Breast epithelium (tissue), 4 donors: ENCODE data around the gene SH2D3C. TPM values are rescaled to one million over a fixed set of nuclear protein-coding genes. Genes with fewer than 3 reads are reported as not detected.
A peak's percentile ranks its signal among the peaks of the same experiment; 100 is the strongest.

Source experiments
- DNase-seq, 2 donors: peaks; one replicate each; pipeline ENCODE4 v3.0.0-alpha.2; 2019; ENCODE audit warnings: low spot score in 2 of 2
- H3K27ac ChIP-seq, 2 donors: fragments of 200-600 bp; sonication (generic) in 1 of 2; one replicate each; pipeline ENCODE4 v1.5.1; 2016 to 2019; ENCODE audit warnings: mild to moderate bottlenecking in 1 of 2
- H3K27me3 ChIP-seq, 2 donors: fragments of 200-600 bp; sonication (generic) in 1 of 2; one replicate each; pipeline versions ENCODE4 v1.5.1 to v1.6.0; 2017 to 2019; ENCODE audit warnings: control low read depth in 1 of 2, mild to moderate bottlenecking in 1 of 2
- H3K36me3 ChIP-seq: fragments of 200-600 bp; one replicate; pipeline ENCODE4 v1.5.1; 2019
- H3K4me1 ChIP-seq, 2 donors: fragments of 200-600 bp; sonication (generic); one replicate each; pipeline ENCODE4 v1.5.1; 2016 to 2019; ENCODE audit warnings: control low read depth in 1 of 2
- H3K4me3 ChIP-seq, 3 donors: fragments of 200-600 bp; sonication (generic); 1 replicate in 2 of 3; 2 replicates in 1 of 3; pipeline ENCODE4 v1.5.1; 2016 to 2019; ENCODE audit warnings: mild to moderate bottlenecking in 3 of 3, moderate library complexity in 2 of 3
- H3K9me3 ChIP-seq, 2 donors: fragments of 200-600 bp; sonication (generic) in 1 of 2; one replicate each; pipeline ENCODE4 v1.5.1; 2016 to 2019; ENCODE audit warnings: control low read depth in 1 of 2
- CTCF ChIP-seq, 3 donors: fragments of 450-650 bp; IDR thresholded peaks; one replicate each; pipeline ENCODE4 v1.5.1; 2016 to 2017; ENCODE audit warnings: antibody characterized with exemption in 3 of 3, mild to moderate bottlenecking in 3 of 3, moderate library complexity in 3 of 3
- POLR2A ChIP-seq: fragments of 450-650 bp; IDR thresholded peaks from one replicate; pipeline ENCODE4 v1.6.1; 2016; ENCODE audit warnings: antibody characterized with exemption, mild to moderate bottlenecking, moderate library complexity
- POLR2AphosphoS5 ChIP-seq, 3 donors: sonication (generic); formaldehyde crosslinking; IDR thresholded peaks; one replicate each; pipeline ENCODE4 v1.6.1; 2017; ENCODE audit warnings: antibody characterized with exemption in 3 of 3
- intact Hi-C: fragments of 100-400 bp; cut with DNase I; formaldehyde crosslinking; loops from one replicate; pipeline ENCODE4 v1.15.1; 2023; ENCODE audit warnings: low total_unique reads
- total RNA-seq, 3 donors: library from RNA; depleted of rRNA; stranded (reverse); fragments of >200 nt; gene quantifications; one replicate each; pipeline ENCODE4 v1.1.0, GENCODE V29; 2016

Gene SH2D3C
- total RNA-seq, 3 donors from 2014 or later = 6.0 to 15.4 (median 6.9) TPM

GRCh38 chr9:127780126-127780885 is 1.8 kb upstream of the SH2D3C start:
- H3K36me3 ChIP-seq = no peaks in the 10 kb centered on the region
- DNase-seq = no peak
- peaks cover 0 to 2% of the 10 kb centered on the region in 2 donors for H3K4me1 ChIP-seq
- H3K9me3 ChIP-seq = no peaks in the 10 kb centered on the region
- H3K4me3 ChIP-seq = no peak overlapping the region
- TF ChIP-seq POLR2AphosphoS5 (IDR thresholded peaks at IDR 0.05) (no peak), CTCF (IDR thresholded peaks at IDR 0.05) (no peak), POLR2A (no peak)
- no peaks in the 10 kb centered on the region for H3K27me3 ChIP-seq
- H3K27ac ChIP-seq = peak overlapping the region in 1 of 2 donors; percentile 38
- intact Hi-C loops = loop anchor here (10.0 kb wide), 2 partner anchors 46 to 94 kb away; partner anchors contain the start of genes AK1 and TOR2A

GRCh38 chr9:127779136-127779981 is 893 bp upstream of the SH2D3C start:
- H3K4me1 ChIP-seq = no peaks in the 10 kb centered on the region
- no peaks in the 10 kb centered on the region for H3K36me3 ChIP-seq
- intact Hi-C loops = loop anchor here (5.0 kb wide), 1 partner anchor 1192 kb away; no protein-coding TSS in a partner anchor
- TF ChIP-seq POLR2A = no peak
- TF ChIP-seq POLR2AphosphoS5 (IDR thresholded peaks at IDR 0.05) = no peak
- no peak for TF ChIP-seq CTCF (IDR thresholded peaks at IDR 0.05)
- no peak overlapping the region for H3K4me3 ChIP-seq
- peak overlapping the region in 1 of 2 donors; percentile 82 for H3K27ac ChIP-seq
- DNase-seq = no peak
- no peaks in the 10 kb centered on the region for H3K9me3 ChIP-seq
- H3K27me3 ChIP-seq = no peaks in the 10 kb centered on the region

- TF ChIP-seq POLR2A = no peak
- no peak for TF ChIP-seq CTCF (IDR thresholded peaks at IDR 0.05)
- no peak for TF ChIP-seq POLR2AphosphoS5 (IDR thresholded peaks at IDR 0.05)
- no peaks in the 10 kb centered on the region for H3K9me3 ChIP-seq
- H3K4me3 ChIP-seq = peak overlapping the region in 2 of 3 donors; percentile 30 to 41
- H3K4me1 ChIP-seq = no peaks in the 10 kb centered on the region
- intact Hi-C loops = loop anchor here (5.0 kb wide), 1 partner anchor 1190 kb away; no protein-coding TSS in a partner anchor
- H3K27me3 ChIP-seq = no peaks in the 10 kb centered on the region
- peak overlapping the region in 1 of 2 donors; percentile 49 for H3K27ac ChIP-seq
- no peaks in the 10 kb centered on the region for H3K36me3 ChIP-seq
- no peak for DNase-seq
Measured at GRCh38 chr9:127777368-127777980, 992 bp downstream of the SH2D3C start.

GRCh38 chr9:127776924-127777289 is 1.6 kb downstream of the SH2D3C start:
- no peaks in the 10 kb centered on the region for H3K9me3 ChIP-seq
- H3K27me3 ChIP-seq = no peaks in the 10 kb centered on the region
- H3K4me1 ChIP-seq = no peaks in the 10 kb centered on the region
- H3K36me3 ChIP-seq = no peaks in the 10 kb centered on the region
- no peak for TF ChIP-seq POLR2AphosphoS5 (IDR thresholded peaks at IDR 0.05)
- no peak for TF ChIP-seq POLR2A
- no peak for TF ChIP-seq CTCF (IDR thresholded peaks at IDR 0.05)
- H3K27ac ChIP-seq = peak overlapping the region in 1 of 2 donors; percentile 52
- intact Hi-C loops = loop anchor here (5.0 kb wide), 1 partner anchor 1190 kb away; no protein-coding TSS in a partner anchor
- peak overlapping the region in 2 of 3 donors; percentile 30 to 41 for H3K4me3 ChIP-seq
- DNase-seq = no peak
